A549 (cell line): ENCODE data around the gene GREM1. TPM values are rescaled to one million over a fixed set of nuclear protein-coding genes. Genes with fewer than 3 reads are reported as not detected.
A peak's percentile ranks its signal among the peaks of the same experiment; 100 is the strongest.

Experiments used
- ATAC-seq, 2 experiments: fragments of 200-7000 bp in 1 of 2; fragments of >200 bp in 1 of 2; cut with Nextera tagmentation in 1 of 2; cut with Tn5 transposase in 1 of 2; 3 replicates each; pipeline versions ENCODE4 v1.8.0 to v1.9.1; 2018 to 2020; ENCODE audit warnings: mild to moderate bottlenecking in 1 of 2, moderate library complexity in 1 of 2
- CTCF ChIA-PET: fragments of 300-600 bp; sonication (Branson Sonifier 250); formaldehyde crosslinking; extraction: SDS; loops from one replicate; lab custom pipeline; 2021; ENCODE audit warnings: antibody characterized with exemption, inconsistent platforms; lab: Yijun Ruan, JAX
- POLR2A ChIA-PET: fragments of 350-600 bp; formaldehyde crosslinking; extraction: SDS; loops from one replicate; lab custom pipeline; 2021; ENCODE audit warnings: antibody characterized with exemption, inconsistent platforms; lab: Yijun Ruan, JAX
- DNase-seq, 2 experiments: peaks; one replicate each; pipeline versions ENCODE4 v3.0.0 to v3.0.0-alpha.2; 2011 to 2016; ENCODE audit warnings: low read depth in 1 of 2, low spot score in 1 of 2
- FAIRE-seq: peaks from 2 replicates; lab custom pipeline; 2011; peaks lifted over from hg19 to GRCh38; lab: Jason Lieb, UNC
- H3K27ac ChIP-seq, 2 experiments: fragments of >200 bp; sonication (Bioruptor Twin); formaldehyde crosslinking; 3 replicates each; pipeline ENCODE4 v1.5.1; 2016 to 2017
- H3K4me1 ChIP-seq: fragments of >200 bp; sonication (Bioruptor Twin); formaldehyde crosslinking; 3 replicates; pipeline ENCODE4 v1.6.1; 2016
- H3K4me2 ChIP-seq: fragments of >200 bp; sonication (Bioruptor Twin); formaldehyde crosslinking; 3 replicates; pipeline ENCODE4 v1.6.1; 2016
- H3K4me3 ChIP-seq: fragments of >200 bp; sonication (Bioruptor Twin); formaldehyde crosslinking; 3 replicates; pipeline ENCODE4 v1.5.1; 2016
- H3K9me3 ChIP-seq: fragments of >200 bp; sonication (Bioruptor Twin); formaldehyde crosslinking; 3 replicates; pipeline ENCODE4 v1.6.1; 2016
- CBX2 ChIP-seq: fragments of 200-600 bp; sonication (generic); IDR thresholded peaks from 2 replicates; pipeline ENCODE4 v1.6.1; 2016; ENCODE audit warnings: low read depth, mild to moderate bottlenecking, borderline replicate concordance
- CEBPB ChIP-seq, 2 experiments: fragments of >200 bp in 1 of 2; sonication (Bioruptor Twin) in 1 of 2; formaldehyde crosslinking in 1 of 2; IDR thresholded peaks; 2 replicates each; pipeline ENCODE4 v1.6.1; 2012 to 2016
- FOSL2 ChIP-seq, 2 experiments: fragments of 450-650 bp in 1 of 2; fragments of >200 bp in 1 of 2; sonication (Bioruptor Twin) in 1 of 2; formaldehyde crosslinking; IDR thresholded peaks; 2 replicates each; pipeline versions ENCODE4 v1.5.0 to v1.6.1; 2016 to 2020; ENCODE audit warnings: mild to moderate bottlenecking in 1 of 2, moderate library complexity in 1 of 2
- HEYL ChIP-seq: fragments of 250-450 bp; sonication (Bioruptor Pico); IDR thresholded peaks from 2 replicates; pipeline ENCODE4 v1.8.0; 2021; ENCODE audit warnings: mild to moderate bottlenecking, moderate library complexity
- HOXB5 ChIP-seq: fragments of 250-450 bp; sonication (Bioruptor Pico); IDR thresholded peaks from 2 replicates; pipeline ENCODE4 v1.5.0; 2020; ENCODE audit warnings: mild to moderate bottlenecking, moderate library complexity
- JUN ChIP-seq, 2 experiments: fragments of >200 bp; sonication (Bioruptor Twin); formaldehyde crosslinking; IDR thresholded peaks; 2 replicates in 1 of 2; 3 replicates in 1 of 2; pipeline ENCODE4 v1.6.1; 2016 to 2017
- MAFK ChIP-seq: fragments of 450-650 bp; IDR thresholded peaks from 2 replicates; pipeline ENCODE4 v1.6.1; 2014; ENCODE audit not compliant: partially characterized antibody
- MAZ ChIP-seq: fragments of 150-350 bp; IDR thresholded peaks from 2 replicates; pipeline ENCODE4 v1.6.1; 2014; ENCODE audit warnings: antibody characterized with exemption, low read depth, low read length, borderline replicate concordance
- NR3C1 ChIP-seq: fragments of >200 bp; sonication (Bioruptor Twin); formaldehyde crosslinking; IDR thresholded peaks from 3 replicates; pipeline ENCODE4 v1.6.1; 2017
- PHF8 ChIP-seq: fragments of 200-600 bp; sonication (generic); IDR thresholded peaks from 2 replicates; pipeline ENCODE4 v1.6.1; 2016; ENCODE audit warnings: low read depth, mild to moderate bottlenecking, antibody characterized with exemption, moderate library complexity, borderline replicate concordance
- RAD21 ChIP-seq, 2 experiments: fragments of >200 bp in 1 of 2; sonication (Bioruptor Twin) in 1 of 2; formaldehyde crosslinking in 1 of 2; IDR thresholded peaks in 1 of 2; conservative IDR thresholded peaks in 1 of 2; 2 replicates in 1 of 2; 3 replicates in 1 of 2; pipeline ENCODE4 v1.6.1; 2012 to 2018; ENCODE audit warnings: inconsistent platforms in 1 of 2
- RCOR1 ChIP-seq: fragments of 150-350 bp; IDR thresholded peaks from 2 replicates; pipeline ENCODE4 v1.6.1; 2014; ENCODE audit warnings: antibody characterized with exemption, low read length, low read depth
- RFX5 ChIP-seq: fragments of 450-650 bp; IDR thresholded peaks from 2 replicates; pipeline ENCODE4 v1.7.1; 2014; ENCODE audit warnings: antibody characterized with exemption, mild to moderate bottlenecking, moderate library complexity
- TFCP2L1 ChIP-seq: fragments of 250-450 bp; sonication (Bioruptor Pico); IDR thresholded peaks from 2 replicates; pipeline ENCODE4 v1.5.0; 2021; ENCODE audit warnings: mild to moderate bottlenecking
- ZC3H11A ChIP-seq: fragments of 450-650 bp; IDR thresholded peaks from 2 replicates; pipeline ENCODE4 v1.6.1; 2014; ENCODE audit warnings: antibody characterized with exemption, mild to moderate bottlenecking
- ZNF302 ChIP-seq: fragments of 250-450 bp; sonication (Bioruptor Pico); IDR thresholded peaks from 2 replicates; pipeline ENCODE4 v1.9.0; 2021; ENCODE audit warnings: inconsistent platforms, mild to moderate bottlenecking, moderate library complexity
- ZSCAN20 ChIP-seq: fragments of 250-450 bp; sonication (Bioruptor Pico); IDR thresholded peaks from 2 replicates; pipeline ENCODE4 v1.8.0; 2022; ENCODE audit warnings: mild to moderate bottlenecking, moderate library complexity
- WGBS: methylation state at CpG from one replicate; pipeline ENCODE4 v1.1.6; 2017; ENCODE audit errors: missing lambda C conversion rate; 5-methylcytosine and 5-hydroxymethylcytosine counted together
- polyA plus RNA-seq, 4 experiments: library from polyadenylated mRNA; depleted of rRNA in 3 of 4; stranded (reverse); fragments of >200 nt; fragmentation: RNase III in 1 of 4; extraction: RNeasy Plus Mini Kit Qiagen cat#74134 plus additional on column Dnase treatment in 1 of 4; gene quantifications; 2 replicates in 3 of 4; 3 replicates in 1 of 4; pipeline ENCODE4 v1.2.3, GENCODE V29; 2011 to 2017
- TF ChIP-seq, protein P1 (sequence below): fragments of 450-650 bp; IDR thresholded peaks from 2 replicates; pipeline ENCODE4 v1.6.1; 2014; ENCODE audit warnings: antibody characterized with exemption
- TF ChIP-seq, protein P2 (sequence below): fragments of 250-450 bp; sonication (Bioruptor Pico); IDR thresholded peaks from 2 replicates; pipeline ENCODE4 v1.5.0; 2020; ENCODE audit warnings: low read depth, mild to moderate bottlenecking, moderate library complexity
- TF ChIP-seq, protein P3 (sequence below): fragments of 200-600 bp; sonication (generic); IDR thresholded peaks from 2 replicates; pipeline ENCODE4 v1.6.1; 2016; ENCODE audit warnings: antibody characterized with exemption, mild to moderate bottlenecking, moderate library complexity
- TF ChIP-seq, protein P4 (sequence below): IDR thresholded peaks from 2 replicates; pipeline ENCODE4 v1.6.1; 2012
- TF ChIP-seq, protein P5 (sequence below): fragments of 250-450 bp; sonication (Bioruptor Pico); IDR thresholded peaks from 2 replicates; pipeline ENCODE4 v1.5.0; 2021; ENCODE audit warnings: mild to moderate bottlenecking, moderate library complexity, borderline replicate concordance
- TF ChIP-seq, protein P6 (sequence below): IDR thresholded peaks from 2 replicates; pipeline ENCODE4 v1.6.1; 2012; ENCODE audit warnings: low read depth, borderline replicate concordance

The GREM1 gene
- polyA plus RNA-seq, 2 of the 4 experiments (the other 2 are of a cell fraction) = 4.4 to 10.5 TPM

DNA sequence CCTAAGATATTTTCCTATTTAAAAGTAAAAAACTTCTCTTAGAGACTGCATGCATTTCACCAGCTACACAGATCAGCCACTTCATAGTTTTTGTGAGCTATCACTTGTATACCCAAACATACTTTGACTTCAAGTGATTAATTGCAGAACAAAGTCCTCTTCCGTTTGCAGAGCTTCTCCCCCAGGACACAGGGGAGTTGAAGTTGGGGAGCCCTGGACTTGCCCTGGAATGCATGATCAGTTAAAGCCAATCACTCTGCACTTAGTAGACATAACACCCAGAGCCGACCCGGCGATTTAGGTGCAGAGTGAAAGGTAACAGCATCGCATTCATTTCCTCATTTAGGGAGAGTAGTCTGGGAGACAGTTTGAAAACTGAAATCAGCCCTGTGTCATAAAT is 70.1 kb downstream of the GREM1 start:
- FAIRE-seq (no peak), DNase-seq (no peak), ATAC-seq (no peak)
- Histone ChIP-seq H3K4me2 (no peak overlapping the region), H3K9me3 (no peaks in the 10 kb centered on the region), H3K27ac (no peak overlapping the region), H3K4me1 (peaks cover 13% of the 10 kb centered on the region), H3K4me3 (no peak overlapping the region)
- POLR2A ChIA-PET = no interaction called here
- WGBS = 92% methylated on average over 5 of the region's 5 CpGs
- TF ChIP-seq MAFK (no peak), ZSCAN20 (CRISPR knock-in tag) (no peak), JUN (IDR thresholded peaks at IDR 0.05) (no peak), RAD21 (conservative IDR thresholded peaks at IDR 0.05 in 1 of 2, IDR thresholded peaks at IDR 0.05 in 1 of 2) (no peak)
- CTCF ChIA-PET = interaction anchor here (0.7 to 2.0 kb wide), 3 partner anchors 11 to 16 kb away, joined by 3 to 4 read pairs (median 3); no protein-coding TSS in a partner anchor

DNA sequence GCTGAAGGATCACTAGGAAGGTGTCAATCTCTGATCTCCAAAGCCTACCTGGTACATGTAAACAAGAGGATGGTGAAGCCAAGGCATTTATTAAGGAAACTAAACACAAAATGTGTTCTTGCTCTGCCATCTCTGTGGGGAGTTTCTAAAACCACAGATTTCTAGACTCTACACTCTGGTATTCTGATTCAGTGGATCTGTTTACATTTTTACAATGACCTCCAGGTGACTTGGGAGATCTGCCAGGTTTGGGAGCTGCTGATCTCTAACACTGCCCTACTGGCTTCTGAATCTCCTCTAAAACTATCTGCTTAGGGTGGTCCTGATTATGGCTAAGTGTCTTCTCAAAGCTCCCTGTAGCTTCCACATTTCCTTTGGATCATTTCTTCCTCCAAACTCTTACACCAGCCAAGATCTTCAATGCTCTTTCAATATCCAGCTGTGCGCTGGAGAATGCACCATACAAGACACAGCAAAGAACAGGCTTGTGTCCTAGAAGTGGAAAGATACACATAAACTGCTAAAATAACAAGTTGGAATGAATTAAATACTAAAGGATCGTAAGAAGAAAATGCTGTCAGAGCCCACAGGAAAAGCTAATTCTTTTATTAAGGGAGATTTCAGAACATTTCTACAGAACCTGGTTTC is 72.7 kb downstream of the GREM1 start:
- peak in 1 of 2 experiments; percentile 59; a peak in 2 of 6 replicates for ATAC-seq
- peak; percentile 70 for FAIRE-seq
- Histone ChIP-seq H3K4me3 (no peak overlapping the region), H3K27ac (peak overlapping the region in 1 of 2 experiments; percentile 32; a peak in 2 of 6 replicates), H3K9me3 (no peaks in the 10 kb centered on the region), H3K4me1 (peaks cover 23% of the 10 kb centered on the region), H3K4me2 (peak overlapping the region; percentile 40)
- no peak for DNase-seq
- 92% methylated on average over 2 of the region's 2 CpGs for WGBS
- ChIA-PET POLR2A (no interaction called here), CTCF (interaction anchor here (0.5 to 1.2 kb wide), 4 partner anchors 34 to 203 kb away, joined by 3 read pairs; no protein-coding TSS in a partner anchor)
- TF ChIP-seq RAD21 (conservative IDR thresholded peaks at IDR 0.05 in 1 of 2, IDR thresholded peaks at IDR 0.05 in 1 of 2) = no peak
- no peak for TF ChIP-seq HEYL (CRISPR knock-in tag)
- TF ChIP-seq, protein P1, sequence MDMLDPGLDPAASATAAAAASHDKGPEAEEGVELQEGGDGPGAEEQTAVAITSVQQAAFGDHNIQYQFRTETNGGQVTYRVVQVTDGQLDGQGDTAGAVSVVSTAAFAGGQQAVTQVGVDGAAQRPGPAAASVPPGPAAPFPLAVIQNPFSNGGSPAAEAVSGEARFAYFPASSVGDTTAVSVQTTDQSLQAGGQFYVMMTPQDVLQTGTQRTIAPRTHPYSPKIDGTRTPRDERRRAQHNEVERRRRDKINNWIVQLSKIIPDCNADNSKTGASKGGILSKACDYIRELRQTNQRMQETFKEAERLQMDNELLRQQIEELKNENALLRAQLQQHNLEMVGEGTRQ = no peak
- TF ChIP-seq ZNF302 = no peak
- no peak for TF ChIP-seq RFX5
- TF ChIP-seq ZSCAN20 (CRISPR knock-in tag) = no peak
- TF ChIP-seq CBX2 = no peak
- TF ChIP-seq, protein P2, sequence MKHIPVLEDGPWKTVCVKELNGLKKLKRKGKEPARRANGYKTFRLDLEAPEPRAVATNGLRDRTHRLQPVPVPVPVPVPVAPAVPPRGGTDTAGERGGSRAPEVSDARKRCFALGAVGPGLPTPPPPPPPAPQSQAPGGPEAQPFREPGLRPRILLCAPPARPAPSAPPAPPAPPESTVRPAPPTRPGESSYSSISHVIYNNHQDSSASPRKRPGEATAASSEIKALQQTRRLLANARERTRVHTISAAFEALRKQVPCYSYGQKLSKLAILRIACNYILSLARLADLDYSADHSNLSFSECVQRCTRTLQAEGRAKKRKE (CRISPR knock-in tag) = no peak

DNA sequence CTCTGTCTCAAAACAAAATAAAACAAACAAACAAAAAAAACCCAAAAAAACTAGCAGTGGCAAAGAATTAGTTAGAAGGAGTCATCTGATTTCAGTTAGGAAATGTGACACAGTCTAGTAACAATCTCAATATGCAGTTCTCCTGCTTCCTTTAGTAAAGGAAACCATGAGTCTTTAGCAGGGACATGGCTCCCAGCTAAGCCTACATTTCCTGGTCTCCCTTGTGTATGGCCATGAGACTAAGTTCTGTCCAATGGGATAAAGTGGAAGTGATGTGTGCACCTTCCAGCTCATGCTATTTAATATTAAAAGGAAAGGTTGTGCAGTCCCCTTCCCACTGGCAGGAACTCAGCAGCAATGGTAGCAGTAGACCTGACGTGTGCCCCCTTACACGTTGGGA is 74.6 kb downstream of the GREM1 start:
- H3K27ac ChIP-seq = no peak overlapping the region
- ATAC-seq = no peak
- DNase-seq = no peak
- FAIRE-seq = no peak
- H3K9me3 ChIP-seq = no peaks in the 10 kb centered on the region
- 71% methylated on average over 2 of the region's 2 CpGs for WGBS
- H3K4me1 ChIP-seq = peaks cover 26% of the 10 kb centered on the region
- ChIA-PET POLR2A (no interaction called here), CTCF (no interaction called here)
- H3K4me3 ChIP-seq = no peak overlapping the region
- H3K4me2 ChIP-seq = no peak overlapping the region
- TF ChIP-seq, protein P3, sequence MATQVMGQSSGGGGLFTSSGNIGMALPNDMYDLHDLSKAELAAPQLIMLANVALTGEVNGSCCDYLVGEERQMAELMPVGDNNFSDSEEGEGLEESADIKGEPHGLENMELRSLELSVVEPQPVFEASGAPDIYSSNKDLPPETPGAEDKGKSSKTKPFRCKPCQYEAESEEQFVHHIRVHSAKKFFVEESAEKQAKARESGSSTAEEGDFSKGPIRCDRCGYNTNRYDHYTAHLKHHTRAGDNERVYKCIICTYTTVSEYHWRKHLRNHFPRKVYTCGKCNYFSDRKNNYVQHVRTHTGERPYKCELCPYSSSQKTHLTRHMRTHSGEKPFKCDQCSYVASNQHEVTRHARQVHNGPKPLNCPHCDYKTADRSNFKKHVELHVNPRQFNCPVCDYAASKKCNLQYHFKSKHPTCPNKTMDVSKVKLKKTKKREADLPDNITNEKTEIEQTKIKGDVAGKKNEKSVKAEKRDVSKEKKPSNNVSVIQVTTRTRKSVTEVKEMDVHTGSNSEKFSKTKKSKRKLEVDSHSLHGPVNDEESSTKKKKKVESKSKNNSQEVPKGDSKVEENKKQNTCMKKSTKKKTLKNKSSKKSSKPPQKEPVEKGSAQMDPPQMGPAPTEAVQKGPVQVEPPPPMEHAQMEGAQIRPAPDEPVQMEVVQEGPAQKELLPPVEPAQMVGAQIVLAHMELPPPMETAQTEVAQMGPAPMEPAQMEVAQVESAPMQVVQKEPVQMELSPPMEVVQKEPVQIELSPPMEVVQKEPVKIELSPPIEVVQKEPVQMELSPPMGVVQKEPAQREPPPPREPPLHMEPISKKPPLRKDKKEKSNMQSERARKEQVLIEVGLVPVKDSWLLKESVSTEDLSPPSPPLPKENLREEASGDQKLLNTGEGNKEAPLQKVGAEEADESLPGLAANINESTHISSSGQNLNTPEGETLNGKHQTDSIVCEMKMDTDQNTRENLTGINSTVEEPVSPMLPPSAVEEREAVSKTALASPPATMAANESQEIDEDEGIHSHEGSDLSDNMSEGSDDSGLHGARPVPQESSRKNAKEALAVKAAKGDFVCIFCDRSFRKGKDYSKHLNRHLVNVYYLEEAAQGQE = no peak
- TF ChIP-seq RCOR1 (no peak), CEBPB (IDR thresholded peaks at IDR 0.05) (no peak), NR3C1 (no peak), FOSL2 (IDR thresholded peaks at IDR 0.05) (no peak), FOSL2 (CRISPR knock-in tag; IDR thresholded peaks at IDR 0.05) (no peak), JUN (IDR thresholded peaks at IDR 0.05) (no peak), HOXB5 (CRISPR knock-in tag) (no peak), ZC3H11A (no peak), TFCP2L1 (no peak), PHF8 (no peak), MAZ (no peak)
- TF ChIP-seq, protein P4, sequence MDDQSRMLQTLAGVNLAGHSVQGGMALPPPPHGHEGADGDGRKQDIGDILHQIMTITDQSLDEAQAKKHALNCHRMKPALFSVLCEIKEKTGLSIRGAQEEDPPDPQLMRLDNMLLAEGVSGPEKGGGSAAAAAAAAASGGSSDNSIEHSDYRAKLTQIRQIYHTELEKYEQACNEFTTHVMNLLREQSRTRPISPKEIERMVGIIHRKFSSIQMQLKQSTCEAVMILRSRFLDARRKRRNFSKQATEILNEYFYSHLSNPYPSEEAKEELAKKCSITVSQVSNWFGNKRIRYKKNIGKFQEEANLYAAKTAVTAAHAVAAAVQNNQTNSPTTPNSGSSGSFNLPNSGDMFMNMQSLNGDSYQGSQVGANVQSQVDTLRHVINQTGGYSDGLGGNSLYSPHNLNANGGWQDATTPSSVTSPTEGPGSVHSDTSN = no peak
- TF ChIP-seq, protein P5, sequence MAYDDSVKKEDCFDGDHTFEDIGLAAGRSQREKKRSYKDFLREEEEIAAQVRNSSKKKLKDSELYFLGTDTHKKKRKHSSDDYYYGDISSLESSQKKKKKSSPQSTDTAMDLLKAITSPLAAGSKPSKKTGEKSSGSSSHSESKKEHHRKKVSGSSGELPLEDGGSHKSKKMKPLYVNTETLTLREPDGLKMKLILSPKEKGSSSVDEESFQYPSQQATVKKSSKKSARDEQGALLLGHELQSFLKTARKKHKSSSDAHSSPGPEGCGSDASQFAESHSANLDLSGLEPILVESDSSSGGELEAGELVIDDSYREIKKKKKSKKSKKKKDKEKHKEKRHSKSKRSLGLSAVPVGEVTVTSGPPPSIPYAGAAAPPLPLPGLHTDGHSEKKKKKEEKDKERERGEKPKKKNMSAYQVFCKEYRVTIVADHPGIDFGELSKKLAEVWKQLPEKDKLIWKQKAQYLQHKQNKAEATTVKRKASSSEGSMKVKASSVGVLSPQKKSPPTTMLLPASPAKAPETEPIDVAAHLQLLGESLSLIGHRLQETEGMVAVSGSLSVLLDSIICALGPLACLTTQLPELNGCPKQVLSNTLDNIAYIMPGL = no peak
- TF ChIP-seq, protein P6, sequence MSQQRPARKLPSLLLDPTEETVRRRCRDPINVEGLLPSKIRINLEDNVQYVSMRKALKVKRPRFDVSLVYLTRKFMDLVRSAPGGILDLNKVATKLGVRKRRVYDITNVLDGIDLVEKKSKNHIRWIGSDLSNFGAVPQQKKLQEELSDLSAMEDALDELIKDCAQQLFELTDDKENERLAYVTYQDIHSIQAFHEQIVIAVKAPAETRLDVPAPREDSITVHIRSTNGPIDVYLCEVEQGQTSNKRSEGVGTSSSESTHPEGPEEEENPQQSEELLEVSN = no peak
